ENCODE results near the gene CCL22. TPM values are rescaled to one million over a fixed set of nuclear protein-coding genes. Genes with fewer than 3 reads are reported as not detected.

Gene CCL22
- total RNA-seq, 1 experiment from 2014 or later = 0.66 TPM

GRCh38 chr16:57364143-57364542 lies 5.6 kb downstream of the CCL22 start:
- H3K9ac ChIP-seq (ENCODE audit: low read length) = no peak overlapping the region
- H3K27me3 ChIP-seq (ENCODE audit: insufficient read depth, low read length) = no peaks in the 10 kb centered on the region
- RAD21 ChIA-PET (ENCODE audit: low non-redundant PET in 1 of 2, low total read pairs in 2 of 2, uncharacterized antibody in 2 of 2, unreplicated experiment in 2 of 2) = no interaction called here
- H3K79me2 ChIP-seq (ENCODE audit: insufficient read depth, low read length) = no peaks in the 10 kb centered on the region
- H3K36me3 ChIP-seq (ENCODE audit: control insufficient read depth in 1 of 2, insufficient read depth in 2 of 2, low read length in 2 of 2) = no peaks in the 10 kb centered on the region
- intact Hi-C loops (cut with micrococcal nuclease) = no loop called here
- CTCF ChIA-PET = interaction anchor here (1.3 kb wide), 1 partner anchor 53 kb away, joined by 3 read pairs; no protein-coding TSS in a partner anchor
- H3K4me1 ChIP-seq (ENCODE audit: control insufficient read depth in 1 of 2, insufficient read depth in 2 of 2, low read length in 2 of 2) = no peaks in the 10 kb centered on the region
- H3K9me2 ChIP-seq (ENCODE audit: insufficient read depth) = no peaks in the 10 kb centered on the region
- no peaks in the 10 kb centered on the region for H3K9me3 ChIP-seq (ENCODE audit: control insufficient read depth in 1 of 2, insufficient read depth in 1 of 2, low read depth in 1 of 2, low read length in 2 of 2)
- H3K4me2 ChIP-seq (ENCODE audit: low read length) = no peak overlapping the region
- H4K20me1 ChIP-seq (ENCODE audit: insufficient read depth) = no peaks in the 10 kb centered on the region
- POLR2A ChIA-PET = no interaction called here
- BruUV-seq (replicated peaks) = no TSS peak
- ATAC-seq (no peak), DNase-seq (ENCODE audit: low read depth, low spot score) (no peak)
- H3K4me3 ChIP-seq (replicated peaks in 1 of 2; ENCODE audit: low read depth in 1 of 2, low read length in 2 of 2) = no peak overlapping the region
- no peak overlapping the region for H3K27ac ChIP-seq (ENCODE audit: low read depth, low read length)
- TF ChIP-seq REST (IDR thresholded peaks at IDR 0.05; ENCODE audit: low read depth) = no peak
- TF ChIP-seq ZNF274 (IDR thresholded peaks at IDR 0.05; ENCODE audit: low read depth, low read length) = no peak
- TF ChIP-seq POLR2AphosphoS5 (IDR thresholded peaks at IDR 0.05; ENCODE audit: low read depth, low read length) = no peak
- TF ChIP-seq JUND (IDR thresholded peaks at IDR 0.05) = no peak
- no peak for TF ChIP-seq EGR1 (IDR thresholded peaks at IDR 0.05; ENCODE audit: low read depth)
- TF ChIP-seq TCF7L2 (IDR thresholded peaks at IDR 0.05; ENCODE audit: borderline replicate concordance, extremely low read depth, insufficient read depth, insufficient read length) = no peak
- no peak for TF ChIP-seq ELF1 (IDR thresholded peaks at IDR 0.05; ENCODE audit: borderline replicate concordance, low read depth)
- TF ChIP-seq EZH2phosphoT487 (IDR thresholded peaks at IDR 0.05; ENCODE audit: borderline replicate concordance) = no peak
- no peak for TF ChIP-seq YY1 (IDR thresholded peaks at IDR 0.05; ENCODE audit: extremely low read depth, insufficient replicate concordance, low read depth, low read length)
- no peak for TF ChIP-seq MAX (IDR thresholded peaks at IDR 0.05)
- no peak for TF ChIP-seq POLR2A (IDR thresholded peaks at IDR 0.05; ENCODE audit: borderline replicate concordance, extremely low read depth, insufficient read depth, insufficient read length)
- TF ChIP-seq SP1 (IDR thresholded peaks at IDR 0.05; ENCODE audit: low read depth) = no peak
- TF ChIP-seq ZBTB33 (IDR thresholded peaks at IDR 0.05; ENCODE audit: extremely low read depth, insufficient replicate concordance, low read length) = no peak
- TF ChIP-seq SIN3A (IDR thresholded peaks at IDR 0.05; ENCODE audit: low read depth) = no peak
- TF ChIP-seq ATF3 (IDR thresholded peaks at IDR 0.05) = no peak
- no peak for TF ChIP-seq CEBPB (IDR thresholded peaks at IDR 0.05; ENCODE audit: low read depth)
- no peak for TF ChIP-seq EZH2 (IDR thresholded peaks at IDR 0.05)
- TF ChIP-seq CTCF (IDR thresholded peaks at IDR 0.05 in 2 of 3, conservative IDR thresholded peaks at IDR 0.05 in 1 of 3; ENCODE audit: borderline replicate concordance in 1 of 3, insufficient read depth in 1 of 3, low read depth in 2 of 3, low read length in 2 of 3) = no peak
- no peak overlapping the region for H2AFZ ChIP-seq (ENCODE audit: low read depth, low read length, poor library complexity, severe bottlenecking)
